PC-9 (cell line): Measurements from ENCODE around the gene KDM6A.

Experiments used
- EZH2 ChIP-seq: fragments of 200-600 bp; sonication (generic); IDR thresholded peaks from 2 replicates; pipeline ENCODE4 v1.8.0; 2017; ENCODE audit warnings: antibody characterized with exemption, low read depth
- TF ChIP-seq, protein P1 (sequence below): fragments of 200-600 bp; sonication (generic); conservative IDR thresholded peaks from 2 replicates; pipeline ENCODE4 v1.6.1; 2017; ENCODE audit warnings: mixed run types, antibody characterized with exemption, mild to moderate bottlenecking, moderate library complexity

DNA sequence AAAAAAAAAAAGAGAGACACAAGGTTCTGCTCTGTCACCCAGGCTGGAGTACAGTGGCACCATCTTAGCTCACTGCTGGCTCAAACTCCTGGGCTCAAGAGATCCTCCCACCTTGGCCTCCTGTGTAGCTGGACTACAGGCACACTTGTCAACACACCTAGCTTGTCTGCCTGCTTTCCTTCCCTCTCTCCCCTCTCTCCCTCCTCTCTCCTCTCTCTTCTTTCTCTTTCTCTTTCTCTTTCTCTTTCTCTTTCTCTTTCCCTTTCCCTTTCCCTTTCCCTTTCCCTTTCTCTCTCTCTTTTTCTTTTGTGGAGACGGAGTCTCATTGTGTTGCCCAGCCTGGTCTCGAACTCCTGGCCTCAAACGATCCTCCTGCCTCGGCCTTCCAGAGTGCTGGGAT, 195.6 kb downstream of the KDM6A start:
- TF ChIP-seq, protein P1, sequence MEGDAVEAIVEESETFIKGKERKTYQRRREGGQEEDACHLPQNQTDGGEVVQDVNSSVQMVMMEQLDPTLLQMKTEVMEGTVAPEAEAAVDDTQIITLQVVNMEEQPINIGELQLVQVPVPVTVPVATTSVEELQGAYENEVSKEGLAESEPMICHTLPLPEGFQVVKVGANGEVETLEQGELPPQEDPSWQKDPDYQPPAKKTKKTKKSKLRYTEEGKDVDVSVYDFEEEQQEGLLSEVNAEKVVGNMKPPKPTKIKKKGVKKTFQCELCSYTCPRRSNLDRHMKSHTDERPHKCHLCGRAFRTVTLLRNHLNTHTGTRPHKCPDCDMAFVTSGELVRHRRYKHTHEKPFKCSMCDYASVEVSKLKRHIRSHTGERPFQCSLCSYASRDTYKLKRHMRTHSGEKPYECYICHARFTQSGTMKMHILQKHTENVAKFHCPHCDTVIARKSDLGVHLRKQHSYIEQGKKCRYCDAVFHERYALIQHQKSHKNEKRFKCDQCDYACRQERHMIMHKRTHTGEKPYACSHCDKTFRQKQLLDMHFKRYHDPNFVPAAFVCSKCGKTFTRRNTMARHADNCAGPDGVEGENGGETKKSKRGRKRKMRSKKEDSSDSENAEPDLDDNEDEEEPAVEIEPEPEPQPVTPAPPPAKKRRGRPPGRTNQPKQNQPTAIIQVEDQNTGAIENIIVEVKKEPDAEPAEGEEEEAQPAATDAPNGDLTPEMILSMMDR = no peak
- TF ChIP-seq EZH2 = no peak
